Jurkat, Clone E6-1 (cell line): ENCODE results near the gene TRAFD1.

ENCODE experiments used
- DNase-seq: peaks from one replicate; pipeline ENCODE4 v3.0.0-alpha.2; 2011; ENCODE audit warnings: low read depth, low spot score
- H3K4me3 ChIP-seq: 2 replicates; pipeline ENCODE4 v1.5.1; 2011; ENCODE audit warnings: mild to moderate bottlenecking, low read length, control low read depth, moderate library complexity

The TRAFD1 gene

DNA sequence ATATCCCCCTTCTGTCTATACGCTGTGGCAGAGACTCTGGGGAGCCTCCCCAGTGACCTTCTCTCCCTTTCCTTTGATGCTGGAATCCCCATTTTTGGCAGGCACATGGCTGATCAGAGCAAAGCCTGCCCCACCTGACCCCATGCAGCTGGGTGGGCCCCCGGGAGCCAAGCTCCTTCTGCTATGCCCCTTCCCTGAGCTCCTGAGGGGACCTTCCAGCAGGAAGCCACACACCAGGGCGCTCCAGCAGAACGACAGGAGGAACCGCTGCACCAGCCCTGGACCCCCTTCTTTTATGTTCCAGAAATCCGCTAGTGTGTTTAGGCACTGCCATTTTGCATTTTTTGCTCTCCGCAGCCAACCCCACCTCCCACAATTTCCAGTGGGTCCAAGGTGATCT lies 44.6 kb downstream of the TRAFD1 start:
- DNase-seq, result no peak
- H3K4me3 ChIP-seq, result no peak overlapping the region

DNA sequence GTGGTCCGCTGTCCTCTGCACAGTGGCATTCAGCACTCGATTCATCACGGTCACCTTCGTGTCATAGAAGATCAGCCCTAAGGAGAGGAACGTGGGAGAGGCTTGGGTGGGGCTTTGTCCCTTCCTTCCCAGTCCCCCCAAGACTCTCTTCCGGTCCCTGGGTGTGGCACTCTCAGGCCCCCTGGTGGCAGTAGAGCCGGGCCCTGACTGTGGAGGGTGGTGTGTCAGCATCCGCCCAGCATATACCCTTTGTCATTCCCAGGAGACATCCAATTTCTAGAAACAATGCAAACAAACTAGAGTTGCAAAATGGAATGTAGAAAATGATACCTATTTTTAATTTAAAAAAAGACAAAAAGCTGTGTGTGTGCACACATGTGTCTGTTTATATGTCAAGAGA lies 45.0 kb downstream of the TRAFD1 start:
- DNase-seq, result no peak
- H3K4me3 ChIP-seq, result no peak overlapping the region

GRCh38 chr12:112170971-112171596 lies 45.7 kb downstream of the TRAFD1 start:
- DNase-seq, result no peak
- H3K4me3 ChIP-seq, result no peak overlapping the region

DNA sequence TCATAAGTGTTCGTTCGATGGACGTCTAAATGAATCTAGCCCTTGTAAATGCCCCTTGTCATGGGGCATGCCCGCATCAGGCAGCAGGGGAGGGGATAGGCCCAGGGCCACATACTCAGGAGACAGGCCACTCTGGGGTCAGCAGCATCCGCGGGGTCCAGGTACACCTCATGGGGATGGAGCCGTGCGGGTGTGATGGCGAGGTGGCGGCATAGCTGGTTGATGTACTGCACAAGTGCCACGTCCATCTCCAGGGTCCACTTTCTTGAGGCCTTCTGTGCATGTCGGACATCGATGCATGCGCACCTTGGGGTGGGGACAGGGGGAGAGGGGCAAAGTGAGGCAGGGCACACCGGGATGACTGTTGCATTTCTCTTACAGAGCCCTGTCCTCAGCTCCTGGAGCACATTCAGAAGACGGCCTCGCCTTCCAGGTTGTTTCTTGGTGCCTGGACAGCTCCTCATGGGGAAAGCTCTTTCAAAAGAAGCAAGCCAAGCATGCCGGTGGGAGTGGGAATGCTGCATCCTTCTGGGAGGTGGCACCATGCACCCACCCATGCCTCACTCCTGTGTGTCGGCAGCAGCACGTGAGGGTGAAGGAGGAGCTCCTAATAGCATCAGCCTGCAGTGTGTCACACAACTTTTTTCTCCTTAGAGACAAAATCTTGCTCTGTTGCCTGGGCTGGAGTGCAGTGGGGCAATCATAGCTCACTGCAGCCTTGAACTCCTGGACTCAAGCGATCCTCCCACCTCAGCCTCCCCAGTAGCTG lies 47.4 kb downstream of the TRAFD1 start:
- no peak overlapping the region for H3K4me3 ChIP-seq
- no peak for DNase-seq

- no peak for DNase-seq
- no peak overlapping the region for H3K4me3 ChIP-seq
Observed at GRCh38 chr12:112175361-112176155, 50.2 kb downstream of the TRAFD1 start.

DNA sequence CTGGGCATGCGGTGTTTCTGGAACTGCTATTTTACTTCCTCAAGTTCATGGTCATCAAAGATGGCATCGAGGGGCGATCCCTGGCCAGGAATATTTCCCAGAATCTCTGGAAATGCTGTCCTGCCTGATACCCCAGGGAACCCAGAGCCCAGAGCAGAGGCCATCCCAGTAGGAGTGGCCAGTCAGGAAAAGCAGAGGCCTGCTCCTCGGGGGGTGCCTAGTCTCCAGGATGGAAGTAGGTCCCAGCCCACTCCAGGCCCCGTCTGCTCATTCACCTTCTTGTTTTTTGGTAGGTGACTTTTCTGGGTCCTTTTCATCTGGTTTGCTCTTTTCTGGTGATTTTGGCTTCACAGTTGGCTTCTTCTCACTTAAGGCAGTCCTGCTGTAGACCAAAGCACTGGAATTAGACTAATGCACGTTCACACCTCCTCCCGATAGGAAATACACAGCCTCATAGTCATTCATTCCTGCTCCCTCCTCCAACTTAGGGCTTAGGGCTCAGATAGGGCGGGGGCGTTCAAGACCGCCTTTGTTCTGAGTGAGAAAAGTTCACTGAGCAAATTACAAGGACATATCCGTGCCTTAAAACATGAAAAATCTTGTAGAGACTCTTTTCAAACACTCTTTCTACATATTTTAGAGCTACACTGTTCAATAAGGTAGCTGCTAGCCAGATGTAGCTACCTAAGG lies 51.1 kb downstream of the TRAFD1 start:
- DNase-seq, result no peak
- H3K4me3 ChIP-seq, result no peak overlapping the region

- no peak for DNase-seq
Observed at GRCh38 chr12:112178796-112179195, 53.4 kb downstream of the TRAFD1 start.

GRCh38 chr12:112179341-112179740 lies 54.0 kb downstream of the TRAFD1 start:
- no peak for DNase-seq
- no peak overlapping the region for H3K4me3 ChIP-seq

More at GRCh38 chr12:112178796-112179195, 53.4 kb downstream of the TRAFD1 start:
- H3K4me3 ChIP-seq, result no peak overlapping the region

DNA sequence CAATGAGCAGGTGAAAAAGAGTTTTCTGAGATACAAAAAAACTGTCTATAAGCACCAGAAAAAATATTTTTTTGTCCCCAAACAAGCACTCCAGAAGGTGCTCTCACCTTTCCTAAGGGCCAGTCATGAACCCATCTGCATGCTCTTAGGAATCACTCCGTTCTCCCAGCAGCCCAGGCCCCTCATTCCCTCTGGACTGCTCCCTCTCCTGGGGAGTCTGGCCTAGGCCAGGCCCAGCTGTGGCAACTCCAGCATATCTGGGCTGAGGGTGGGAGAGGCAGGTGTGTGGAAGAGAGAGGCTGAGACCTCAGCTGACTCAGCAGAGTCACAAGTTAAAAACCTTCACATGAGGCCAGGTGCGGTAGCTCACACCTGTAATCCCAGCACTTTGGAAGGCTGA lies 54.6 kb downstream of the TRAFD1 start:
- DNase-seq, result no peak
- H3K4me3 ChIP-seq, result no peak overlapping the region

DNA sequence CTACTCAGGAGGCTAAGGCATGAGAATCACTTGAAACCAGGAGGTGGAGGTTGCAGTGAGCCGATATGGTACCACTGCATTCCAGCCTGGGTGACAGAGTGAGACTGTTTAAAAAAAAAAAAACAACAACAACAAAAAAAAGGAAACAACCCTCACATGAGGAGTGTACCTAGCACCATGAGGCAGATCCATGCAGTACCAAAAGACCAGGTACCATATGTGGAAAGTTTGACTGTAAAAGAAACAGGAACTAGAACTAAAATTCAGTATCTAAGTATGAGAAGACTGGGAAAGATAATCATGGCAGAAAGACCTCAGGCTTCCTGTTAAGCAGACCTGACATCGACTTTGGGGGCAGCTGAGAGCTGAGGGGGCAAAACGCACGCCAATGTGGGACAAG lies 55.1 kb downstream of the TRAFD1 start:
- no peak overlapping the region for H3K4me3 ChIP-seq
- DNase-seq, result no peak

DNA sequence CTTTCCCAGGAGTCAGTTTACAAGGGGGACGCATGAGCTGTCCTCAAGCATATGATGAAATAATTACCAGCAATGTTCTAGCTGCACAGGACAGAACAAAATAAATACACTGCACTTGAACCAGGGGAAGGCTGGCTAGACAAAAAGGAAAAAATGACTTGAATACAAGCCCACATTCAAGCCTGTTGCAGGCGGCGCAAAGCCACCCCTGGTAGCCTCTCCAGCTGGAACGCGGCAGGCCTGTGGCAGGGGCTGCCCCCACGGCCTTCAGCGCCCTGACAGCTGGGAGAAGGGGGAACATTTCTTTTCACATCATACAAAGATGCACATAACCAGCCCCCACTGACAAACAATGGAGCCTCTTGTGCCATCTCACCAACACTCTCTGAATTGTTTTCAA lies 57.1 kb downstream of the TRAFD1 start:
- DNase-seq, result no peak
- no peak overlapping the region for H3K4me3 ChIP-seq

DNA sequence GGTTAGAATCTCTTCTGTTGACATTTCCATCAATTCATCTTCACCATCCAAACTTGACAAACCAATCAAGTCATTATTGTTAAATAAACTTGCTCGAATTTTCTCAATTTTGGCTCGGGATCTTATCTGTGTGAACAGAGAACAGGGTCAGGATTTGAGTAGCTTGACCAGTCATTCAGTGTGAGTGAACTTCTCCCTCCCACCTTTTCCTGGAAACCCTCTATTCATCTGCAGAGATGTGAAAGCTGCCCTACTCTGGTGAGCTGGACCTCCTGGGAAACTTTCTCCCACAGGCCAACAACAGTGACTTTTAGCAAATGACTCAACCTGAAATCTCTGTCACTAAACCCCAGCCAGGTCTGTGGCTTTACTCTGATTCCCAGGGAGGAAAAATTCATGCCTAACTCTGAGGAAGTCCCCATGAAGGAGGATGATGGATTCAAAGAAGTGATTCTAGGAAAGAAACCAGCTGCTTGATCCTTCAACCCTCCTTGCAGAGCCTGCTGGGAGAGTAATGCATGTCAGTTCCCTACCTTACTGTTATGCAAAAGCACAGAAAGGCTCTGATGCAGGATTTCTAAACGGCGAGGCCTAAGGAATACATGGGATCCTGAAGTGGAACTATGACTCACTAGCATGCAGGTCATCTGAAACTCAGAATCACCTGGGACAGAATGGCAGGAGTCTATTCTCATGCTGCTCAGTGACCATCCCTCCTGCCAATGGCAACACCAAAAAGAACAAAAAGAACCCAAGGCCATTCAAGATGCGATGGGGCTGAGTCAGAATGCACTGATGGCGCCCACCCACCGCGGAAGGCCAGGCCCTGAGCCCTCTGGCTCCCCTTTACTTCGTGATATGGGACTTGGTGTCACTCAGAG lies 58.0 kb downstream of the TRAFD1 start:
- H3K4me3 ChIP-seq, result no peak overlapping the region
- DNase-seq, result no peak

GRCh38 chr12:112184056-112184887 lies 58.9 kb downstream of the TRAFD1 start:
- no peak for DNase-seq

GRCh38 chr12:112185093-112185923 lies 59.9 kb downstream of the TRAFD1 start:
- H3K4me3 ChIP-seq, result no peak overlapping the region
- DNase-seq, result no peak

More at GRCh38 chr12:112184056-112184887, 58.9 kb downstream of the TRAFD1 start:
- H3K4me3 ChIP-seq, result no peak overlapping the region

DNA sequence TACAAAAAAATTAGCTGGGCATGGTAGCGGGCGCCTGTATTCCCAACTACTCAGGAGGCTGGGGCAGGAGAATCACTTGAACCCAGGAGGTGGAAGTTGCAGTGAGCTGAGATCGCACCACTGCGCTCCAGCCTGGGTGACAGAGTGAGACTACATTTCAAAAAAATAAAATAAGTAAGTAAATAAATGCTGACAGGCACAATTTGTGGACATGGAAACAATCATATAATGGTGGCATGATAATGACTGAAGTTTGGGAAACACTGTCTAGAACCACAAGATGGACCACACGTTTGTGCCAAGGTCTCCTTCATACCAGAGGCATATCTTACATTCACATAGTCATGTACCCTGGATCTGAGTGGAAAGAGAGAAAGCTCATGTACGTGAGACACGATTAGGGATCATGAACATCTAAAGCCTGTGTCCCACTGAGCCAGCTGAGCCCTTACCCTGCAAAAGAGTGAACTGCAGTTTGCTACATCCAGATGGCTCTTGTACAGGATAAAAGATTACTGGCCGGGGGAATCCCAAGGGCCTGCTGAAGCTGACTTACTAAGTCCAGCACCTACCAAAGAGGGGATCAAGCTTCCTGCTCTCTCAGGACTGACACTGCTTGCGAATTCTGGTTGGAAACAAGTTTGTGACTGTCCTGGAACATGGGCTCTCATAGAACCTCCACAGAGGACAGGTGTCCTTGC lies 62.9 kb downstream of the TRAFD1 start:
- DNase-seq, result no peak
- H3K4me3 ChIP-seq, result no peak overlapping the region

- H3K4me3 ChIP-seq, result no peak overlapping the region
- no peak for DNase-seq
Observed at GRCh38 chr12:112190231-112191025, 65.1 kb downstream of the TRAFD1 start.
